Astrocyte (in vitro differentiated cells and primary cell): Measurements from ENCODE around the gene ALX4. TPM values are rescaled to one million over a fixed set of nuclear protein-coding genes. Genes with fewer than 3 reads are reported as not detected.

Source experiments
- DNase-seq: peaks from one replicate; pipeline ENCODE4 v3.0.0-alpha.2; 2010; ENCODE audit warnings: low read depth
- FAIRE-seq: peaks from 2 replicates; lab custom pipeline; 2011; peaks lifted over from hg19 to GRCh38; lab: Jason Lieb, UNC
- H2AFZ ChIP-seq: 2 replicates; pipeline ENCODE4 v1.6.0; 2012; ENCODE audit warnings: low read depth, low read length, inconsistent platforms
- H3K27ac ChIP-seq: 2 replicates; pipeline ENCODE4 v1.5.1; 2011; ENCODE audit warnings: low read depth, low read length, inconsistent platforms
- H3K27me3 ChIP-seq: 2 replicates; pipeline ENCODE4 v1.6.0; 2011; ENCODE audit warnings: low read length, inconsistent platforms; ENCODE audit not compliant: insufficient read depth
- H3K36me3 ChIP-seq: 2 replicates; pipeline ENCODE4 v1.5.1; 2011; ENCODE audit warnings: low read length, inconsistent platforms; ENCODE audit not compliant: insufficient read depth
- H3K4me1 ChIP-seq: 2 replicates; pipeline ENCODE4 v1.5.1; 2011; ENCODE audit warnings: low read length, inconsistent platforms; ENCODE audit not compliant: insufficient read depth
- H3K4me2 ChIP-seq: 2 replicates; pipeline ENCODE4 v1.6.0; 2012; ENCODE audit warnings: low read length, inconsistent platforms
- H3K4me3 ChIP-seq: 2 replicates; pipeline ENCODE4 v1.5.1; 2011; ENCODE audit warnings: low read depth, mild to moderate bottlenecking, low read length, inconsistent platforms; ENCODE audit not compliant: insufficient read depth
- H3K79me2 ChIP-seq: 2 replicates; pipeline ENCODE4 v1.6.0; 2012; ENCODE audit warnings: mild to moderate bottlenecking, low read length, inconsistent platforms; ENCODE audit not compliant: insufficient read depth
- H3K9ac ChIP-seq: 2 replicates; pipeline ENCODE4 v1.6.0; 2012; ENCODE audit warnings: mild to moderate bottlenecking, low read length, inconsistent platforms
- H3K9me3 ChIP-seq: 2 replicates; pipeline ENCODE4 v1.5.1; 2012; ENCODE audit warnings: low read depth, mild to moderate bottlenecking, low read length, inconsistent platforms; ENCODE audit not compliant: insufficient read depth
- H4K20me1 ChIP-seq: 2 replicates; pipeline ENCODE4 v1.6.0; 2012; ENCODE audit warnings: low read length, inconsistent platforms; ENCODE audit not compliant: insufficient read depth
- H3K27ac Mint-ChIP-seq: one replicate; pipeline ENCODE4 v1.8.0; 2021; ENCODE audit warnings: mild to moderate bottlenecking, mixed read lengths; ENCODE audit not compliant: unreplicated experiment
- H3K27me3 Mint-ChIP-seq: one replicate; pipeline ENCODE4 v1.8.0; 2021; ENCODE audit warnings: low read depth, mixed read lengths; ENCODE audit not compliant: unreplicated experiment
- H3K36me3 Mint-ChIP-seq: one replicate; pipeline ENCODE4 v1.8.0; 2021; ENCODE audit warnings: low read depth, mixed read lengths; ENCODE audit not compliant: unreplicated experiment
- H3K4me1 Mint-ChIP-seq: one replicate; pipeline ENCODE4 v1.8.0; 2021; ENCODE audit warnings: low read depth, mixed read lengths; ENCODE audit not compliant: unreplicated experiment
- H3K4me3 Mint-ChIP-seq: one replicate; pipeline ENCODE4 v1.8.0; 2021; ENCODE audit warnings: mild to moderate bottlenecking, moderate library complexity, mixed read lengths; ENCODE audit not compliant: unreplicated experiment
- H3K9me3 Mint-ChIP-seq: one replicate; pipeline ENCODE4 v1.8.0; 2021; ENCODE audit warnings: mild to moderate bottlenecking, mixed read lengths; ENCODE audit not compliant: unreplicated experiment
- EZH2 ChIP-seq: IDR thresholded peaks from 2 replicates; pipeline ENCODE4 v1.6.1; 2012; ENCODE audit warnings: mild to moderate bottlenecking, low read length, inconsistent platforms; ENCODE audit not compliant: insufficient read depth
- total RNA-seq: library from RNA; stranded (reverse); gene quantifications from 2 replicates; pipeline ENCODE4 v1.2.1, GENCODE V29; 2021
- TF ChIP-seq, protein P1 (sequence below): IDR thresholded peaks from 2 replicates; pipeline ENCODE4 v1.5.1; 2011; ENCODE audit warnings: low read depth, mild to moderate bottlenecking, inconsistent platforms, low read length, moderate library complexity; ENCODE audit not compliant: insufficient read depth

The ALX4 gene
- total RNA-seq, 1 donor from 2014 or later = not detected

DNA sequence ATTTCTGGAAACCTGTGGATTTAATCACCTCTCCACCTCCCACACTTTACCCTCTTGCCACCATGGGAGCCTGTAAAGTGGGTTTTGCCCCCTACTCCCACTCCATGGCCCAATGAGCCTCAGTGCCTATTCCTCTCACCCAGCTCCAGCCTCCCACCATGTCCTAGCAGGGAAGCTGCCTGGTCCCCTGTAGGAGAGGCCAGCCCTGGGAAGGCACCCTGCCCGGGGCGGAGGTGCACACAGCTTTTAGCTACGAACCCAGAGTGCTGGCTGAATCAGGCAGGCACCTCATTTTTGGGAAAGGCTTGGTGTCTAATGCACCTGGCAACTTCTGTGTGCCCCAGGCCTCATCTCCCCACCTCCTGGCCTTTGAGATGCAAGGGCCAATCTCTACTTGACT is 35.8 kb upstream of the ALX4 start:
- FAIRE-seq (no peak), DNase-seq (no peak)
- Histone ChIP-seq H3K27ac (no peak overlapping the region), H3K4me1 (no peaks in the 10 kb centered on the region), H3K27me3 (peaks cover 23% of the 10 kb centered on the region), H3K79me2 (no peaks in the 10 kb centered on the region), H2AFZ (no peak overlapping the region), H4K20me1 (no peaks in the 10 kb centered on the region), H3K9me3 (no peaks in the 10 kb centered on the region), H3K9ac (no peak overlapping the region), H3K4me3 (no peak overlapping the region), H3K4me2 (no peak overlapping the region), H3K36me3 (no peaks in the 10 kb centered on the region)
- TF ChIP-seq EZH2 = no peak
- TF ChIP-seq, protein P1, sequence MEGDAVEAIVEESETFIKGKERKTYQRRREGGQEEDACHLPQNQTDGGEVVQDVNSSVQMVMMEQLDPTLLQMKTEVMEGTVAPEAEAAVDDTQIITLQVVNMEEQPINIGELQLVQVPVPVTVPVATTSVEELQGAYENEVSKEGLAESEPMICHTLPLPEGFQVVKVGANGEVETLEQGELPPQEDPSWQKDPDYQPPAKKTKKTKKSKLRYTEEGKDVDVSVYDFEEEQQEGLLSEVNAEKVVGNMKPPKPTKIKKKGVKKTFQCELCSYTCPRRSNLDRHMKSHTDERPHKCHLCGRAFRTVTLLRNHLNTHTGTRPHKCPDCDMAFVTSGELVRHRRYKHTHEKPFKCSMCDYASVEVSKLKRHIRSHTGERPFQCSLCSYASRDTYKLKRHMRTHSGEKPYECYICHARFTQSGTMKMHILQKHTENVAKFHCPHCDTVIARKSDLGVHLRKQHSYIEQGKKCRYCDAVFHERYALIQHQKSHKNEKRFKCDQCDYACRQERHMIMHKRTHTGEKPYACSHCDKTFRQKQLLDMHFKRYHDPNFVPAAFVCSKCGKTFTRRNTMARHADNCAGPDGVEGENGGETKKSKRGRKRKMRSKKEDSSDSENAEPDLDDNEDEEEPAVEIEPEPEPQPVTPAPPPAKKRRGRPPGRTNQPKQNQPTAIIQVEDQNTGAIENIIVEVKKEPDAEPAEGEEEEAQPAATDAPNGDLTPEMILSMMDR = no peak
- Mint-ChIP-seq H3K4me3 (no peak overlapping the region), H3K4me1 (no peaks in the 10 kb centered on the region), H3K9me3 (no peaks in the 10 kb centered on the region), H3K27ac (no peak overlapping the region), H3K27me3 (peaks cover 71% of the 10 kb centered on the region), H3K36me3 (peaks cover 3% of the 10 kb centered on the region)

DNA sequence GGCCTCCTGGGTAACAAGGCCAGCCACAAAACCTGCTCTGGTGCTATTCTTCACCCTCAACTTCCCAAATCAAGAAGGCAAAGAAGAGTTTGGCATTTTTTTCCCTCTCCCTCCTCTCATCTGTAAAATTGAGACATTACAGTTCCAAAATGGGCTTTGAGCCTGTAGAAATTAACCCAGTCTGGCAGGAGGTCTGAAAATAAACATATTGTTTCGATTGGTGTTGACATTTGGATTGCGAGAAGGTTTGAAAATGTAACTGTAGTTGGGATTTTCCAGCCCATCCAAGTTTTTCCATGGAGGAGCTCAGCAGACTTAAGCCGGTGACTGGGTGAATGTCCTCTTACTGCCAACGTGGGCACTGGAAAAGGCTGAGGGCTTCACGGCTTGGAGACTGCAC is 35.0 kb upstream of the ALX4 start:
- no peak overlapping the region for H3K4me3 ChIP-seq
- TF ChIP-seq, protein P1 = no peak
- no peak for TF ChIP-seq EZH2
- no peaks in the 10 kb centered on the region for H3K4me1 ChIP-seq
- no peak overlapping the region for H2AFZ ChIP-seq
- H3K27ac Mint-ChIP-seq = no peak overlapping the region
- H3K9me3 Mint-ChIP-seq = no peaks in the 10 kb centered on the region
- H3K4me1 Mint-ChIP-seq = no peaks in the 10 kb centered on the region
- peaks cover 3% of the 10 kb centered on the region for H3K36me3 Mint-ChIP-seq
- no peaks in the 10 kb centered on the region for H3K36me3 ChIP-seq
- no peak overlapping the region for H3K4me2 ChIP-seq
- no peak overlapping the region for H3K27ac ChIP-seq
- H3K9ac ChIP-seq = no peak overlapping the region
- H3K9me3 ChIP-seq = no peaks in the 10 kb centered on the region
- no peak for FAIRE-seq
- DNase-seq = no peak
- H3K27me3 Mint-ChIP-seq = peaks cover 69% of the 10 kb centered on the region
- H4K20me1 ChIP-seq = no peaks in the 10 kb centered on the region
- H3K79me2 ChIP-seq = no peaks in the 10 kb centered on the region
- peaks cover 25% of the 10 kb centered on the region for H3K27me3 ChIP-seq
- H3K4me3 Mint-ChIP-seq = no peak overlapping the region

DNA sequence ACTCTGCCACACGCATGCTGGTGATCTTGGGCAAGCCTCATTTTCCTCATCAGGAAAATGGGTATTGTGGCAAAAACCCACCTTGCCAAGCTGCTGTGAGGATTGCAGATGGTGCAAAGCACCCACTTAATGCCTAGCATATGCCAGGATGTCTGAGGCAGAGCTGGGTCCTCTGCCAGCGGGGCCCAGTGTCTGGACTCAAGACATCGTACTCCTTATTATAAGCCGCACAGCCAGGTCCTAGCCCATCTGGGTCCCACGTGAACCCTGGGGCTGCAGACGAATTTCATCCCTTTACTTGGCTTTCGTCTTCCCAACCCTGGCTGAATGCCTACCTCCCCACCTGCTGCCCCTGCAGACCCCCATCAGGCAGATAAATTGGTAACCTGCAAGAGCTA is 34.5 kb upstream of the ALX4 start:
- FAIRE-seq (no peak), DNase-seq (no peak)
- peaks cover 3% of the 10 kb centered on the region for H3K36me3 Mint-ChIP-seq
- no peaks in the 10 kb centered on the region for H3K4me1 ChIP-seq
- no peaks in the 10 kb centered on the region for H3K4me1 Mint-ChIP-seq
- H3K9me3 ChIP-seq = no peaks in the 10 kb centered on the region
- H4K20me1 ChIP-seq = no peaks in the 10 kb centered on the region
- no peak overlapping the region for H3K4me2 ChIP-seq
- H3K4me3 ChIP-seq = no peak overlapping the region
- no peak overlapping the region for H3K9ac ChIP-seq
- H3K27me3 ChIP-seq = peaks cover 28% of the 10 kb centered on the region
- no peaks in the 10 kb centered on the region for H3K79me2 ChIP-seq
- H3K27me3 Mint-ChIP-seq = peaks cover 71% of the 10 kb centered on the region
- no peaks in the 10 kb centered on the region for H3K36me3 ChIP-seq
- no peak overlapping the region for H2AFZ ChIP-seq
- no peak overlapping the region for H3K27ac ChIP-seq
- H3K4me3 Mint-ChIP-seq = no peak overlapping the region
- H3K27ac Mint-ChIP-seq = no peak overlapping the region
- TF ChIP-seq, protein P1 = no peak
- TF ChIP-seq EZH2 = no peak
- no peaks in the 10 kb centered on the region for H3K9me3 Mint-ChIP-seq
